ENCODE results near the gene MCCC1.

- no peak for TF ChIP-seq POLR2A (IDR thresholded peaks at IDR 0.05)
- TF ChIP-seq, protein P1, sequence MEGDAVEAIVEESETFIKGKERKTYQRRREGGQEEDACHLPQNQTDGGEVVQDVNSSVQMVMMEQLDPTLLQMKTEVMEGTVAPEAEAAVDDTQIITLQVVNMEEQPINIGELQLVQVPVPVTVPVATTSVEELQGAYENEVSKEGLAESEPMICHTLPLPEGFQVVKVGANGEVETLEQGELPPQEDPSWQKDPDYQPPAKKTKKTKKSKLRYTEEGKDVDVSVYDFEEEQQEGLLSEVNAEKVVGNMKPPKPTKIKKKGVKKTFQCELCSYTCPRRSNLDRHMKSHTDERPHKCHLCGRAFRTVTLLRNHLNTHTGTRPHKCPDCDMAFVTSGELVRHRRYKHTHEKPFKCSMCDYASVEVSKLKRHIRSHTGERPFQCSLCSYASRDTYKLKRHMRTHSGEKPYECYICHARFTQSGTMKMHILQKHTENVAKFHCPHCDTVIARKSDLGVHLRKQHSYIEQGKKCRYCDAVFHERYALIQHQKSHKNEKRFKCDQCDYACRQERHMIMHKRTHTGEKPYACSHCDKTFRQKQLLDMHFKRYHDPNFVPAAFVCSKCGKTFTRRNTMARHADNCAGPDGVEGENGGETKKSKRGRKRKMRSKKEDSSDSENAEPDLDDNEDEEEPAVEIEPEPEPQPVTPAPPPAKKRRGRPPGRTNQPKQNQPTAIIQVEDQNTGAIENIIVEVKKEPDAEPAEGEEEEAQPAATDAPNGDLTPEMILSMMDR (IDR thresholded peaks at IDR 0.05) = no peak
Observed at GRCh38 chr3:183092256-183092655, 7.0 kb downstream of the MCCC1 start.

All from esophagus squamous epithelium (tissue), 4 donors.